NCI-H1436 treated with DMSO at 0.1 percent for 48 hours (cell line): ENCODE results near the gene SPIN1.

Experiments used
- DNase-seq: peaks from one replicate; lab custom pipeline; 2025; lab: John Stamatoyannopoulos, UW

SPIN1 gene

DNA sequence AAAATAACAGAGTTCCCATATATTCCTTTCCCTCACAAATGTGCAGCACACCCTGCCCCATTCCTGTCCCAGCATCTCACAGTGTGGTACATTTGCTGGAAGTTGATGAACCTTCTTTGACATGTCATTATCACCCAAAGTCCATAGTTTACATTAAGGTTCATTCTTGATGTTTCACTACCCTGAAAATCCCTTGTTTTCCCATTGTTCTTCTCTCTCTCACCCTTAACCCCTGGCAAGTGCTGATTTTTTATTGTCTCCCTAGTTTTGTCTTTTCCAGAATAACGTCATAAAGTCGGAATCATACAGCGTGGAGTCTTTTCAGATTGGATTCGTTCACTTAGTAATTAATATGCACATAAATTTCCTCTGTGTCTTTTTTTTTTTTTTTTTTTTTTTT lies 48.1 kb downstream of the SPIN1 start:
- no peak for DNase-seq

GRCh38 chr9:88437210-88438146 lies 49.2 kb downstream of the SPIN1 start:
- DNase-seq, result no peak

- no peak for DNase-seq
These were observed 50.6 kb downstream of the SPIN1 start for GRCh38 chr9:88438811-88439210.

GRCh38 chr9:88441301-88442007 lies 53.2 kb downstream of the SPIN1 start:
- no peak for DNase-seq

DNA sequence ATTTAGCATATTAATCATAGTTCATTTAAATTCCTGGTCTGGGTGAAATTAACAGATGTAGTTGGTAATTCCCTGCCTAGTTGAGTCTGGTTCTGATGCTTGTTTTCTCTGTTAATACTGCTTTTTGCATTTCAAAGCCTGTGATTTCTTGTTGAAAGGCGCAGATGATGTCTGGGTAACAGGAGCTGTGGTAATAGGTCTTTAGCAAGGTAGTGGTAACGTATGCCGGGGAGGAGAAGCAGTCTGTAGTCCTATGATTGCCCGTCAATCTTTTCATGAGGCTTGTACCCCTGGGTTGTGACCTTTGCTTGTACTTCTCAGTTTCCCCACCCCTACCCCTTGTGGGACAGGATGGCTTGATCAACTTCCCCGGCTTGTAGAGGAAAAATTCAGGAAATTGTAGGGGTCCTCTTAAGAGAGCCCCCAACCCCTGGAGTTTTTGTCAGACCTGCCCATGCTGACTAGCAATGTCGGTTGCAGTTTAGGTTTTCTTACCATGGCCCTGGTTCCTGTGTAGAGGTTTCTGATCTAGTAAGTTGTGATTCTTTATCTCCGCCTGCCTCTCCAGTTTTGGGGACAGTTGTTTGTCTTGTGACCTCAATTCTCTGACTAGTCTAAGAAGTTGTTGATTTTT lies 55.4 kb downstream of the SPIN1 start:
- DNase-seq, result no peak

DNA sequence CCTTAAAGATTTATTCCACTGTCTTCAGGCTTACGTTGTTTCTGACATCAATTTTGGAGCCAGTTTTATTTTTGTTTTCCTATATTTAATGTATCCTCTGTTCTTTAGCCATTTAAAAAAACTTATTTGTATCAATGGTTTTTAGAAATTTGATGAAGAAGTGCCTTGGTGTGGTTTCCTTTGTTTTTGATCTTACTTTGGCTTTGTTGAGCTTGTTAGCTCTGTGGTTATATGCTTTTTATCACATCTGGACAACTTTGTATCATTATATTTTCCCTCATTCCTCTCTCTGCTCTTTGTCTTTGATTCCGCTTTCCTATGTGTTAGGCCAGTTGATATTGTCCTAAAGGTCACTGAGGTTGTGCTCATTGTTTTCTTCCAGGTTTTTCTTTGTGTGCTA lies 58.5 kb downstream of the SPIN1 start:
- no peak for DNase-seq

DNA sequence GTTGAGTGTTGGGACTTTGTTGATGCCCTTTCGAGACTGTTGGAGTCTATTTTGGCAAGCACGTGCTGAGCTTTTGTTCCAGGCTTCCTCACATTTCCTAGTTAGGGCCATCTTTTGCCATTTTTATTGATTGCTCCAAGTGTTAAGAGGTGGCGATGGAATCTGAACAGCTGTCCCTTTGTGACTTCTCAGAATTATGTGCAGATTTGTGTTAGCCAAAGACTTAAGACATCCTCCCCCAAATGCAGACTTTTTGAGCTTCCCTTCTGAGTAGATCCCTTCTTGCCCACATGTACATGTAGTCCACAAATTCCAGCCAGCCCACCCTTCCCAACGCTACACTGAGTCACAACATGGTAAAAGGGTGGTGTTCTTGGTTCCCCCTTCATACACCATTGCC lies 59.2 kb downstream of the SPIN1 start:
- no peak for DNase-seq

DNA sequence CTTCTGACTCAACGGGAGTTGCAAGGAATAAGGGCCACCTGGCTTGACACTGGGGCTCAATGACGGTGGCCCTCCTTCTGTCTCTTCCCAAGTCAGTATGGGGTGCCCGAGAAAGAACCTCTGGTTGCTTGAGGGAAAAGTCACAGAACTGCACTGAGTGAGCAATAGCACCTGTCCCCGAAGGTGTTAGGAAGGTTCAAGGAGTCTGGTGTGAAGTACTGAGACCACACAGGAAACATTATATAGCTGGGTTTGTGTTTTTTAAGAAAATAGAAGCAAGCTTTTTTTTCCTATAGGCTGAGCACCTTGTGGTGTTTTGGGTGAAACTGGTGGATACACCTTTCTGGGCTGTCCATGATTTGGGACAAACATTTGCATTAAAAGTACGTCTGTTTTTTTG lies 62.9 kb downstream of the SPIN1 start:
- no peak for DNase-seq

- DNase-seq, result no peak
These were observed 70.6 kb downstream of the SPIN1 start for GRCh38 chr9:88458716-88459465.

DNA sequence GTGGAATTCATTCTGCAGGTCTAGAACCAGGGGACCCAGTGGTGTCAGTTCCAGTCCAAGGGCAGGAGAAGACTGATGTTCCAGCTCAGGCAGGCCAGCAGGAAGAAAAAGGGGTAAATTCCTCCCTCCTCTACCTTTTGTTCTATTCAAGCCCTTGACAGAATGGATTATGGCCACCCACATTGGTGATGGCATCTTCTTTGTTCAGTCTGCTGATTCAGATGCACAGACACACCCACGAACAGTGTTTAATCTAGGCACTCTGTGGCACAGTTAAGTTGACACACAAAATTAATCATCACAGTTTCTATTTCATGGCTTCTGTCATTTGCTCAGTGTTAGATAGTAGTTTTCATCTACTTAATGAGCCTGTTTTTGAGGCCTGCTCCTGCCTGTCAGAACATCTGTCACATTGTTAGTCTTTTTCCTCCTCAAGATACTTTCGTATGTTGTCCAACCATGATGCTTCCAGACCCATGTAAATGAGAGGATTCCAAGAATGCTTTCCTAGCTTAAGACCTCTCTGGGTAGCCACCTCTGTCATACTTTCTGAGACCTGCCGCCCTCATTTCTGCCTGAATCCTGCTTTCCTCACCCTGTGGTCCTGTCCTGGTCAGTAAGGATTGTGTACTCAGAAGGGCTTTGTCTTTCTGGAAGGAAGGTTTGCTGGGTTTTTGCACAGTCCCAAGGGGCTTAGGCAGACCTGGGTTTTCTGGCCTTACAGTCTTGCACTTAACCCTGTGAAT lies 72.5 kb downstream of the SPIN1 start:
- DNase-seq, result no peak

- DNase-seq, result no peak
These were observed 73.9 kb downstream of the SPIN1 start for GRCh38 chr9:88462191-88462590.

DNA sequence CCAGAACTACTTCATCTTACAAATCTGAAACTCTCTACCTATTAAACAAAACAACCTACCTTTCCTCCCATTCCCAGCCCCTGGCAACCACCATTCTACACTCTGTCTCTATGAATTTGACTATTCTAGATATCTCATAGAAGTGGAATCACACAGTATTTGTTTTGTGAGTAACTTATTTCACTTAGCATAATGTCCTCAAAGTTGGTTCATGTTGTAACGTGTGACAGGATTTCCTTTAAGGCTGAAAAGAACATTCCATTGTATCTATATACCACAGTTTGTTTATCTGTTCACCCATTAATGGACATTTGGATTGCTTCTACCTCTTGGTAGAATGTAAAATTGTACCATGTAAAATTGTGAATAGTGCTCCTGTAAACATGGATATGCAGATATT lies 76.6 kb downstream of the SPIN1 start:
- no peak for DNase-seq

DNA sequence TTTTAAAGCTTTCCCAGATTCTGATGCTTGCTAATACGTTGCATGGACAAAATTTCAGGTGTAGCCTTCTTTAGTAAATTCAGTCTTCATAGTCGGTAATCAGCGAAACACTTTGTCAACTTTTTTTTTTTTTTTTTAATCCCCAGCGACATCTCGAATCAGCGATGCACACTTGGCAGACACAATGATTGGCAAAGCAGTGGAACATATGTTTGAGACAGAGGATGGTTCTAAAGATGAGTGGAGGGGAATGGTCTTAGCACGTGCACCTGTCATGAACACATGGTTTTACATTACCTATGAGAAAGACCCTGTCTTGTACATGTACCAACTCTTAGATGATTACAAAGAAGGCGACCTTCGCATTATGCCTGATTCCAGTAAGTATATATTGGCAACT lies 80.0 kb downstream of the SPIN1 start:
- DNase-seq, result no peak

GRCh38 chr9:88476491-88477271 lies 88.4 kb downstream of the SPIN1 start:
- no peak for DNase-seq

GRCh38 chr9:88477300-88477751 lies 89.1 kb downstream of the SPIN1 start:
- no peak for DNase-seq

- DNase-seq, result no peak
These were observed 90.0 kb downstream of the SPIN1 start for GRCh38 chr9:88478246-88478645.

DNA sequence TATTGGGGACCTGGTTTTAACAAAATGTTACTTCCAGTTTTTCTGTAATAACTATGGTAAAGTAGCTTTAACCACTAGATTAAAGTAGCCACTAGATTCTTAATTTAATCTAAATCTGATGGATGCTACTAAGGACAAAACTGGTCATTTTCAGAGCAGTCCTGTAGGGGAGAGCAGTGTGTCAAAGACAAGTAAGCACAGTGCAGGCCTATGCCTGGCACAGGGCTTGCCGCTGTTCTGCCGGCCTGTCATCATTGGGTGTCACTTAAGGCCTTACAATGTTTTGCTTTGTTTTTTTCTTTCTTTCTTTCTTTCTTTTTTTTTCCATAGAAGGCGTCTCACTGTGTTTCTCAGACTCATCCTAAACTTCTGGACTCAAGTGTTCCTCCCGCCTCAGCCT lies 93.7 kb downstream of the SPIN1 start:
- DNase-seq, result no peak

- no peak for DNase-seq
These were observed 99.9 kb downstream of the SPIN1 start for GRCh38 chr9:88488166-88488565.

GRCh38 chr9:88494983-88495721 lies 106.9 kb downstream of the SPIN1 start:
- DNase-seq, result no peak

DNA sequence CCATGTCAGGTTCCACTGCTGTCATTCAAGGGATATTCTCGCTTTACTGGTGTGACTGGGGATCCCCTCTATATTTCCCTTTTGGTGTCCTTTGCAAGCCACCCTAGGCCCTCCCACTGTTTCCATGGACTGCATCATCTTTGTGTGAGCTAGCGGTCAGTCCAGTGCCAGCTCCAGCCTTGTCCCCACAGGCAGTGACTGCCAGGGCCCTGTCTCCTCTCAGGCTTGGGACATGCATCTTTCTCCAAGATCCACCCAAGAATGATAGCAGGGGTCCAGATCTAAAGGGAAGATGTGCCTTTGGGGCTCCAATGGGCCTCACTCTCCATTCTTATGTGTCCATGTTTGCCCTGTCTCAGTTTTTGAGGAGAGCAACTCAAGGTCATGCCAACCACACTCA lies 109.0 kb downstream of the SPIN1 start:
- DNase-seq, result no peak
